ENCODE data around the gene TPRA1. TPM values are rescaled to one million over a fixed set of nuclear protein-coding genes. Genes with fewer than 3 reads are reported as not detected.

Gene TPRA1
- polyA plus RNA-seq, 3 donors: 20.2 to 29.4 (median 23.4) TPM

- TF ChIP-seq, protein P1, sequence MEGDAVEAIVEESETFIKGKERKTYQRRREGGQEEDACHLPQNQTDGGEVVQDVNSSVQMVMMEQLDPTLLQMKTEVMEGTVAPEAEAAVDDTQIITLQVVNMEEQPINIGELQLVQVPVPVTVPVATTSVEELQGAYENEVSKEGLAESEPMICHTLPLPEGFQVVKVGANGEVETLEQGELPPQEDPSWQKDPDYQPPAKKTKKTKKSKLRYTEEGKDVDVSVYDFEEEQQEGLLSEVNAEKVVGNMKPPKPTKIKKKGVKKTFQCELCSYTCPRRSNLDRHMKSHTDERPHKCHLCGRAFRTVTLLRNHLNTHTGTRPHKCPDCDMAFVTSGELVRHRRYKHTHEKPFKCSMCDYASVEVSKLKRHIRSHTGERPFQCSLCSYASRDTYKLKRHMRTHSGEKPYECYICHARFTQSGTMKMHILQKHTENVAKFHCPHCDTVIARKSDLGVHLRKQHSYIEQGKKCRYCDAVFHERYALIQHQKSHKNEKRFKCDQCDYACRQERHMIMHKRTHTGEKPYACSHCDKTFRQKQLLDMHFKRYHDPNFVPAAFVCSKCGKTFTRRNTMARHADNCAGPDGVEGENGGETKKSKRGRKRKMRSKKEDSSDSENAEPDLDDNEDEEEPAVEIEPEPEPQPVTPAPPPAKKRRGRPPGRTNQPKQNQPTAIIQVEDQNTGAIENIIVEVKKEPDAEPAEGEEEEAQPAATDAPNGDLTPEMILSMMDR (IDR thresholded peaks at IDR 0.05): no peak
- H3K4me1 Mint-ChIP-seq: peaks cover 27% of the 10 kb centered on the region
- H3K4me2 ChIP-seq (replicated peaks; ENCODE audit: extremely low read depth, low read length, poor library complexity, severe bottlenecking): no peak overlapping the region
- no peaks in the 10 kb centered on the region for H3K9me3 Mint-ChIP-seq
- H3K27me3 Mint-ChIP-seq (ENCODE audit: low read depth in 3 of 3): peaks cover 0 to 2% (median 0%) of the 10 kb centered on the region in 3 donors
- no peak overlapping the region for H3K27ac ChIP-seq (ENCODE audit: low read depth in 1 of 2, low read length in 2 of 2)
- peaks cover 50 to 74% of the 10 kb centered on the region in 2 donors for H3K36me3 Mint-ChIP-seq
- no peak overlapping the region for H3K9ac ChIP-seq (ENCODE audit: insufficient read depth, low read length, poor library complexity, severe bottlenecking)
- H3K9me3 ChIP-seq (replicated peaks in 1 of 2; ENCODE audit: control insufficient read depth in 1 of 2, insufficient read depth in 1 of 2, low read length in 2 of 2): no peaks in the 10 kb centered on the region
- intact Hi-C loops (cut with micrococcal nuclease): no loop called here
- no peak overlapping the region for H2AFZ ChIP-seq (ENCODE audit: insufficient read depth, low read depth, low read length, poor library complexity, severe bottlenecking)
- no peak overlapping the region for H3K4me3 Mint-ChIP-seq
- H4K20me1 ChIP-seq (ENCODE audit: insufficient read depth, low read length): no peaks in the 10 kb centered on the region
- H3K27me3 ChIP-seq (ENCODE audit: control insufficient read depth in 2 of 2, insufficient read depth in 2 of 2, low read length in 2 of 2): no peaks in the 10 kb centered on the region
- H3K36me3 ChIP-seq (replicated peaks in 1 of 2; ENCODE audit: control insufficient read depth in 1 of 2, insufficient read depth in 2 of 2, low read length in 2 of 2): peaks cover 15 to 69% of the 10 kb centered on the region in 2 donors
- H3K79me2 ChIP-seq (ENCODE audit: insufficient read depth, low read length): peaks cover 3% of the 10 kb centered on the region
- no peak overlapping the region for H3K4me3 ChIP-seq (replicated peaks in 1 of 3; ENCODE audit: low read depth in 2 of 3, low read length in 3 of 3)
- peaks cover 7 to 8% of the 10 kb centered on the region in 2 donors for H3K4me1 ChIP-seq (ENCODE audit: control insufficient read depth in 1 of 2, insufficient read depth in 2 of 2, low read length in 2 of 2)
- DNase-seq: no peak
- H3K27ac Mint-ChIP-seq: peak overlapping the region in 1 of 7 donors; percentile 34
These were observed 22.9 kb upstream of the TPRA1 start for GRCh38 chr3:127613406-127613805.

DNA sequence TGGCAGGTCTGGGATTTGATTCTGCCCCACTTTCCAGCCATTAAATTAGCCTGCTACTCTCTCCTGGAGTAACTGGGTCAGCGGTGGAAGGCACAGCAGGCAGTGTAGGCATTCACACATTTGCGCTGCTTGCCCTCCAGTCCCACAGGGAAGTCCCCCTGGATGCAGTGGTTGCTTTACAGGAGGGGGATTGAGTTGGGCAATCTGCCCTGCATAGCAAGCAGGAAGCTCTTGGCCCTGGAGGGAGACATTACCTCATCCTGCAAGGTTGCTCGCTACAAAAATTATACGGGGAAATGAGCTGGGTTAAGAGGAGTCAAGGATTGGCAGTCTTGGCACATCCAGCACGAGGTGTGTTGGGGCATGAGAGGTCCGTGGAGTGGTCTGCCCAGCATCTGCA is 22.4 kb upstream of the TPRA1 start:
- Histone ChIP-seq H3K27me3 (ENCODE audit: control insufficient read depth in 2 of 2, insufficient read depth in 2 of 2, low read length in 2 of 2) (no peaks in the 10 kb centered on the region), H4K20me1 (ENCODE audit: insufficient read depth, low read length) (no peaks in the 10 kb centered on the region), H3K9me3 (replicated peaks in 1 of 2; ENCODE audit: control insufficient read depth in 1 of 2, insufficient read depth in 1 of 2, low read length in 2 of 2) (no peaks in the 10 kb centered on the region), H3K36me3 (replicated peaks in 1 of 2; ENCODE audit: control insufficient read depth in 1 of 2, insufficient read depth in 2 of 2, low read length in 2 of 2) (peaks cover 15 to 69% of the 10 kb centered on the region in 2 donors), H3K4me1 (ENCODE audit: control insufficient read depth in 1 of 2, insufficient read depth in 2 of 2, low read length in 2 of 2) (peaks cover 7 to 8% of the 10 kb centered on the region in 2 donors), H3K4me3 (replicated peaks in 1 of 3; ENCODE audit: low read depth in 2 of 3, low read length in 3 of 3) (no peak overlapping the region), H3K4me2 (replicated peaks; ENCODE audit: extremely low read depth, low read length, poor library complexity, severe bottlenecking) (no peak overlapping the region), H2AFZ (ENCODE audit: insufficient read depth, low read depth, low read length, poor library complexity, severe bottlenecking) (no peak overlapping the region), H3K9ac (ENCODE audit: insufficient read depth, low read length, poor library complexity, severe bottlenecking) (no peak overlapping the region), H3K27ac (ENCODE audit: low read depth in 1 of 2, low read length in 2 of 2) (no peak overlapping the region), H3K79me2 (ENCODE audit: insufficient read depth, low read length) (peaks cover 3% of the 10 kb centered on the region)
- intact Hi-C loops (cut with micrococcal nuclease): no loop called here
- Mint-ChIP-seq H3K4me1 (peaks cover 27% of the 10 kb centered on the region), H3K4me3 (no peak overlapping the region), H3K27ac (peak overlapping the region in 3 of 7 donors; percentile 34 to 47 (median 45)), H3K27me3 (ENCODE audit: low read depth in 3 of 3) (peaks cover 0 to 2% (median 0%) of the 10 kb centered on the region in 3 donors), H3K9me3 (no peaks in the 10 kb centered on the region), H3K36me3 (peaks cover 49 to 69% of the 10 kb centered on the region in 2 donors)
- WGBS (ENCODE audit: insufficient coverage): 79% methylated on average over 4 of the region's 6 CpGs
- TF ChIP-seq, protein P1 (IDR thresholded peaks at IDR 0.05): no peak
- DNase-seq: no peak
